Heart right ventricle (tissue), 16 donors: ENCODE data around the gene FAM184B. TPM values are rescaled to one million over a fixed set of nuclear protein-coding genes. Genes with fewer than 3 reads are reported as not detected.

Experiments
- ATAC-seq, 8 donors: fragments of 200-7000 bp; cut with Tn5 transposase; one replicate each; pipeline ENCODE4 v1.9.1; 2020; ENCODE audit warnings: mild to moderate bottlenecking in 8 of 8, moderate library complexity in 8 of 8, moderate number of reproducible peaks in 1 of 8
- DNase-seq, 2 donors: peaks; one replicate each; pipeline ENCODE4 v3.0.0-alpha.2; 2020
- H3K27ac ChIP-seq, 10 donors: fragments of 200-600 bp; sonication (generic) in 2 of 10; one replicate each; pipeline versions ENCODE4 v1.5.0 to v1.8.0; 2020 to 2022; ENCODE audit warnings: mild to moderate bottlenecking in 3 of 10
- H3K27me3 ChIP-seq, 7 donors: fragments of 200-600 bp; one replicate each; pipeline ENCODE4 v1.8.0; 2021 to 2022; ENCODE audit warnings: mild to moderate bottlenecking in 2 of 7
- H3K36me3 ChIP-seq, 9 donors: fragments of 200-600 bp; sonication (generic) in 1 of 9; one replicate each; pipeline versions ENCODE4 v1.5.0 to v1.8.0; 2020 to 2022; ENCODE audit warnings: mild to moderate bottlenecking in 2 of 9
- H3K4me1 ChIP-seq, 9 donors: fragments of 200-600 bp; sonication (generic) in 1 of 9; one replicate each; pipeline versions ENCODE4 v1.5.0 to v1.8.0; 2020 to 2022; ENCODE audit warnings: mild to moderate bottlenecking in 4 of 9
- H3K4me3 ChIP-seq, 10 donors: fragments of 200-600 bp; sonication (generic) in 2 of 10; one replicate each; pipeline versions ENCODE4 v1.5.0 to v1.8.0; 2020 to 2022; ENCODE audit warnings: mild to moderate bottlenecking in 7 of 10, moderate library complexity in 2 of 10
- H3K9me3 ChIP-seq, 11 donors: fragments of 200-600 bp in 10 of 11; sonication (generic) in 2 of 11; one replicate each; pipeline versions ENCODE4 v1.5.0 to v1.8.0; 2013 to 2022; ENCODE audit warnings: mild to moderate bottlenecking in 2 of 11, control low read depth in 1 of 11, moderate library complexity in 1 of 11
- CTCF ChIP-seq, 9 donors: fragments of 200-600 bp; sonication (generic) in 2 of 9; IDR thresholded peaks; one replicate each; pipeline versions ENCODE4 v1.5.0 to v1.8.0; 2021 to 2022; ENCODE audit warnings: antibody characterized with exemption in 9 of 9, mild to moderate bottlenecking in 5 of 9, moderate library complexity in 1 of 9
- WGBS, 2 donors: extraction: QIAGEN DNeasy Blood & Tissue Kit; methylation state at CpG; one replicate each; pipeline ENCODE4 v1.1.7; 2013; ENCODE audit warnings: inconsistent platforms in 1 of 2; 5-methylcytosine and 5-hydroxymethylcytosine counted together
- intact Hi-C, 10 donors: fragments of 100-400 bp; cut with DNase I; formaldehyde crosslinking; loops; one replicate each; pipeline versions ENCODE4 v1.11.1 to v1.14.2; 2022
- polyA plus RNA-seq, 2 donors: library from polyadenylated mRNA; stranded (reverse); fragments of 200-250 nt; gene quantifications; one replicate each; pipeline ENCODE4 v1.2.3, GENCODE V29; 2013
- total RNA-seq, 10 donors: library from RNA; stranded (reverse); fragmentation: NEBNext Ultra II Directional in 3 of 10; extraction: Animal tissue kit (Norgen Biotek cat#: 25700) in 3 of 10; gene quantifications; one replicate each; pipeline versions ENCODE4 v1.2.1 to v1.2.4, GENCODE V29; 2021 to 2023
- donor health status: Arrhythmogenic right ventricular cardiomyopathy.
- donor health status: ischemic (EF 13 %, LVEDD 7.1; RV severe dilation, severe dysfunction).
- donor health status: healthy with polysubstance abuse.
- donor health status: DM: no; HTN: yes; CAD: no.
- donor health status: DM: no; HTN: no; CAD: no.
- donor health status: ischemic (EF 25% LVEDD 6.9; RV normal size, moderate dysfunction).
- donor health status: ischemic (EF 25% LVEDD 5.7; RV mildly dilated, moderate dysfunction).
- donor health status: healthy.
- donor health status: DM: yes; HTN: yes; CAD: no.
- donor health status: Ischemic cardiomyopathy.
- donor health status: ischemic (EF 35%, LVEDD 5.7; RV mildly dilated, moderate dysfunction).
- donor health status: nonischemic (EF 11% LVEDD 7.7; RV severe dilation, severe dysfunction).
- donor health status: DM: yes; HTN: yes; CAD: no.
- donor health status: PGD.
- donor health status: ischemic (EF 29% LVEDD 5.4; RV normal size, mild dysfunction).
- donor health status: nonischemic (EF 23%, LVEDD 6.1; RV moderate dilation, normal function).

The FAM184B gene
- total and polyA plus RNA-seq, 12 donors: 0.01 to 0.07 TPM; not detected in 10

- intact Hi-C loops: no loop called here
- H3K27ac ChIP-seq: no peak overlapping the region
These were observed 183.9 kb downstream of the FAM184B start for GRCh38 chr4:17597517-17597916.

DNA sequence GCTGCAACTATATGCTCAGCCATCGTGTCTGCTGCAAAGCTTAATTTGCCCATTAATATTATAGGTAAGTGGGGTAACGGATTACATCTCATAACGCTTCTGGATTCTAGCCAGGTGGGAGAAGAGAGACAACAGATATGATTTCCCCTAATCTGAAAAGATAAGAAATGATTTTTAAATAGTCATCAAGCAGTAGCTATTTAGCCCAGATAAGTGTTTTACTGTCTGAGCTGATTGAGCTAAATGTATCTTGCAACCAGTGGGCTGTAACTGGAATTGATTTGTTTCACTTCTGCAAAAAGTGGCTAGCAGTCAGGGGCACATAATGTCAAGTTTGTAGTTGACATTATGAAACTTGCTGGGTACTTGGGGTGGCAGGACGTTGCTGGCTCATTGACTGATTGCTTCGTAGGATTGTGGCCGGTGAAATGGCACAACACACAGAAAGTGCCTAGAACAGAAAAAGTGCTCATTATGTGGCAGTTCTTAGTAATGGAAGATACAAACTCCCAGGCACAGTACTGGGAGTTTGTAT lies 185.9 kb downstream of the FAM184B start:
- Histone ChIP-seq H3K27ac (peak overlapping the region in 1 of 10 donors; percentile 65), H3K9me3 (no peaks in the 10 kb centered on the region), H3K27me3 (no peaks in the 10 kb centered on the region), H3K36me3 (peaks cover 0 to 100% (median 69%) of the 10 kb centered on the region in 9 donors), H3K4me3 (no peak overlapping the region), H3K4me1 (peaks cover 0 to 38% (median 7%) of the 10 kb centered on the region in 9 donors)
- ATAC-seq: peak in 1 of 8 donors; percentile 48
- intact Hi-C loops: no loop called here
- TF ChIP-seq CTCF (IDR thresholded peaks at IDR 0.05): no peak
- WGBS, 2 donors: 84 to 90% methylated on average over 6 of the region's 6 CpGs
- DNase-seq: no peak

More at GRCh38 chr4:17597517-17597916, 183.9 kb downstream of the FAM184B start:
- H3K4me1 ChIP-seq: peaks cover 0 to 30% (median 4%) of the 10 kb centered on the region in 9 donors
- 68 to 77% methylated on average over 7 of the region's 7 CpGs for WGBS, 2 donors
- ATAC-seq (no peak), DNase-seq (no peak)
- peak in 4 of 9 donors; percentile 9 to 22 (median 15) for TF ChIP-seq CTCF (IDR thresholded peaks at IDR 0.05)
- H3K27me3 ChIP-seq: no peaks in the 10 kb centered on the region
- H3K36me3 ChIP-seq: peaks cover 0 to 100% (median 61%) of the 10 kb centered on the region in 9 donors
- H3K4me3 ChIP-seq: no peak overlapping the region
- no peaks in the 10 kb centered on the region for H3K9me3 ChIP-seq

DNA sequence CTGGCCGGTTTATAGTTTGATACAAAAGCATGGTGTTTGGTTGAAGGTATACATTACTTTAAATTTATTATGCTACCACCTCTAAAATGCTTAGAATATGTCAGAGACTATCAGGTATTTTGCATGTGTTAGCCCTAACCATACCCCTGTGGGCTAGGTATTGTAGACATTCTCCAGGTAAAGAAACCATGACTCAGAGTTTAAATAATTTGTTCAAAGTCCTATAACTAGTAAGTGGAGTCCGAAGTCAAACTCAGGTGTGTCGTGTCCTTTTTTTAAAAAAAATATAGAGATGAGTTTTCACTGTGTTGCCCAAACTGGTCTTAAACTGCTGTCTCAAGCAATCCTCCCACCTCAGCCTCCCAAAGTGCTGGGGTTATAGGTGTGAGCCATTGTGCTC lies 192.1 kb downstream of the FAM184B start:
- H3K36me3 ChIP-seq: peaks cover 0 to 100% (median 91%) of the 10 kb centered on the region in 9 donors
- ATAC-seq (no peak), DNase-seq (no peak)
- no peak overlapping the region for H3K4me3 ChIP-seq
- TF ChIP-seq CTCF (IDR thresholded peaks at IDR 0.05): no peak
- no peaks in the 10 kb centered on the region for H3K27me3 ChIP-seq
- no peaks in the 10 kb centered on the region for H3K9me3 ChIP-seq
- peaks cover 0 to 20% (median 0%) of the 10 kb centered on the region in 9 donors for H3K4me1 ChIP-seq
- intact Hi-C loops: no loop called here
- WGBS, 2 donors: 97% methylated on average over 3 of the region's 3 CpGs
- H3K27ac ChIP-seq: no peak overlapping the region

GRCh38 chr4:17587094-17587822 lies 194.2 kb downstream of the FAM184B start:
- no peak for ATAC-seq
- intact Hi-C loops: no loop called here
- Histone ChIP-seq H3K27me3 (no peaks in the 10 kb centered on the region), H3K9me3 (no peaks in the 10 kb centered on the region), H3K4me3 (no peak overlapping the region), H3K27ac (no peak overlapping the region), H3K4me1 (peaks cover 0 to 39% (median 9%) of the 10 kb centered on the region in 9 donors), H3K36me3 (peaks cover 0 to 100% (median 97%) of the 10 kb centered on the region in 9 donors)
- WGBS, 2 donors: 84 to 87% methylated on average over 9 of the region's 9 CpGs
- no peak for DNase-seq
- TF ChIP-seq CTCF (IDR thresholded peaks at IDR 0.05): no peak
